GOT3 (cell line): ENCODE measurements around the gene STUM.
"Not testable (repeated sequence)": the region's sequence is repeated elsewhere in the genome, so short reads cannot be mapped to it uniquely, and the experiment has no call there.

ENCODE experiments used
- DNase-seq: peaks from one replicate; lab custom pipeline; 2025; ENCODE audit warnings: mixed read lengths; lab: John Stamatoyannopoulos, UW

The STUM gene

GRCh38 chr1:226581650-226582330 is 33.2 kb downstream of the STUM start:
- DNase-seq = no peak

GRCh38 chr1:226582966-226583365 is 34.4 kb downstream of the STUM start:
- no peak for DNase-seq

GRCh38 chr1:226584164-226584563 is 35.6 kb downstream of the STUM start:
- no peak for DNase-seq

- DNase-seq = no peak
Observed at GRCh38 chr1:226586116-226586515, 37.6 kb downstream of the STUM start.

- no peak for DNase-seq
Observed at GRCh38 chr1:226586650-226587422, 38.3 kb downstream of the STUM start.

- DNase-seq = no peak
Observed at GRCh38 chr1:226588484-226588883, 39.9 kb downstream of the STUM start.

GRCh38 chr1:226589008-226589733 is 40.6 kb downstream of the STUM start:
- DNase-seq = no peak

- no peak for DNase-seq
Observed at GRCh38 chr1:226590614-226591013, 42.0 kb downstream of the STUM start.

- no peak for DNase-seq
Observed at GRCh38 chr1:226593541-226593940, 45.0 kb downstream of the STUM start.

GRCh38 chr1:226596531-226597165 is 48.1 kb downstream of the STUM start:
- no peak for DNase-seq

GRCh38 chr1:226597616-226598454 is 49.3 kb downstream of the STUM start:
- no peak for DNase-seq

GRCh38 chr1:226598455-226598849 is 49.9 kb downstream of the STUM start:
- no peak for DNase-seq

- not testable (repeated sequence) for DNase-seq
Observed at GRCh38 chr1:226598955-226599354, 50.4 kb downstream of the STUM start.

GRCh38 chr1:226599636-226600238 is 51.2 kb downstream of the STUM start:
- no peak for DNase-seq

GRCh38 chr1:226600254-226600653 is 51.7 kb downstream of the STUM start:
- no peak for DNase-seq

- no peak for DNase-seq
Observed at GRCh38 chr1:226601456-226601855, 52.9 kb downstream of the STUM start.

GRCh38 chr1:226602186-226603021 is 53.8 kb downstream of the STUM start:
- no peak for DNase-seq

- DNase-seq = no peak
Observed at GRCh38 chr1:226603022-226603857, 54.7 kb downstream of the STUM start.
